Measurements from ENCODE around the gene TMEM217. TPM values are rescaled to one million over a fixed set of nuclear protein-coding genes. Genes with fewer than 3 reads are reported as not detected.

TMEM217 gene
- total and polyA plus RNA-seq, 2 of the 8 experiments (the other 6 are each of a cell fraction or from before 2014, with no cell fraction given), result 0.60 to 1.1 TPM

GRCh38 chr6:37202788-37203491, 55.0 kb downstream of the TMEM217 start:
- no peaks in the 10 kb centered on the region for H3K79me2 ChIP-seq (ENCODE audit: control insufficient read depth in 1 of 2, insufficient read depth in 2 of 2, low read length in 2 of 2)
- H3K4ac ChIP-seq (replicated peaks; ENCODE audit: insufficient read length, low read depth, low read length), result no peak overlapping the region
- no peak for FAIRE-seq
- no peak overlapping the region for H3K4me2 ChIP-seq (ENCODE audit: insufficient read depth in 1 of 2, low read depth in 2 of 2, low read length in 2 of 2)
- no peak overlapping the region for H3K4me3 ChIP-seq (ENCODE audit: extremely low read depth in 1 of 4, insufficient read depth in 2 of 4, low read depth in 3 of 4, low read length in 4 of 4)
- no peaks in the 10 kb centered on the region; a peak in 1 of 7 replicates for H3K4me1 ChIP-seq (replicated peaks in 1 of 4; ENCODE audit: control insufficient read depth in 3 of 4, insufficient read depth in 4 of 4, low read length in 3 of 4)
- H2BK5ac ChIP-seq (ENCODE audit: low read depth, low read length), result no peak overlapping the region
- peaks cover 5% of the 10 kb centered on the region; the same call in 1 of the 2 replicates for H3K23me2 ChIP-seq (ENCODE audit: low read depth, low read length)
- H3K9me3 ChIP-seq (ENCODE audit: insufficient read depth in 2 of 2, low read depth in 1 of 2, low read length in 1 of 2), result no peaks in the 10 kb centered on the region
- WGBS, 2 experiments (ENCODE audit: extremely low coverage in 1 of 2, insufficient coverage in 1 of 2, insufficient read length in 1 of 2, insufficient replicate concordance in 2 of 2, low coverage in 1 of 2, low lambda C conversion rate in 2 of 2, missing lambda C conversion rate in 1 of 2), result 91% methylated on average over 5 of the region's 7 CpGs; no CpG with 5 or more reads in 1 of the 2 experiments
- H3K14ac ChIP-seq (ENCODE audit: insufficient read length), result no peak overlapping the region
- ChIA-PET CTCF (ENCODE audit: partially characterized antibody) (interaction anchor here (17.6 to 34.9 kb wide), 2 partner anchors 150 to 180 kb away, joined by 363 to 866 read pairs; no protein-coding TSS in a partner anchor), POLR2A (ENCODE audit: partially characterized antibody) (interaction anchor here (1.0 kb wide), 1 partner anchor 98 kb away, joined by 3 read pairs; no protein-coding TSS in a partner anchor)
- peaks cover 0 to 2% of the 10 kb centered on the region in 2 experiments for H4K20me1 ChIP-seq (replicated peaks in 1 of 2; ENCODE audit: control insufficient read depth in 1 of 2, insufficient read depth in 2 of 2, low read length in 2 of 2)
- no peak overlapping the region for H4K91ac ChIP-seq (replicated peaks; ENCODE audit: insufficient read length, low read length)
- H3K18ac ChIP-seq (ENCODE audit: extremely low read depth, low read length), result no peak overlapping the region
- DNase-seq (ENCODE audit: low read depth in 1 of 2, low spot score in 2 of 2), result no peak
- H3K27me3 ChIP-seq (replicated peaks in 1 of 4; ENCODE audit: control insufficient read depth in 3 of 4, extremely low read depth in 1 of 4, insufficient read depth in 3 of 4, low read length in 3 of 4), result no peaks in the 10 kb centered on the region; a peak in 1 of 7 replicates
- no peak overlapping the region for H2BK15ac ChIP-seq (ENCODE audit: low read length)
- H3K27ac ChIP-seq (ENCODE audit: low read depth, low read length), result no peak overlapping the region
- H3K9ac ChIP-seq (replicated peaks in 1 of 4; ENCODE audit: extremely low read depth in 1 of 4, low read depth in 3 of 4, low read length in 3 of 4), result no peak overlapping the region
- H3K36me3 ChIP-seq (ENCODE audit: control insufficient read depth in 2 of 4, insufficient read depth in 4 of 4, low read length in 3 of 4), result no peaks in the 10 kb centered on the region
- H3K79me1 ChIP-seq (ENCODE audit: low read depth, low read length), result no peaks in the 10 kb centered on the region
- no peak overlapping the region for H2AK5ac ChIP-seq (ENCODE audit: low read depth, low read length)
- no peak overlapping the region for H3K23ac ChIP-seq (ENCODE audit: insufficient read length)
- no peak overlapping the region for H4K8ac ChIP-seq (ENCODE audit: extremely low read depth, insufficient read depth, low read length)
- no peak overlapping the region for H4K5ac ChIP-seq (ENCODE audit: insufficient read length, low read depth, low read length)
- H3K56ac ChIP-seq (replicated peaks; ENCODE audit: insufficient read length, low read depth, low read length), result no peak overlapping the region
- H2BK20ac ChIP-seq (ENCODE audit: low read length), result no peak overlapping the region
- H2BK12ac ChIP-seq (ENCODE audit: low read depth, low read length), result no peak overlapping the region
- H2AFZ ChIP-seq (ENCODE audit: low read length), result no peak overlapping the region
- H2BK120ac ChIP-seq (replicated peaks; ENCODE audit: low read depth, low read length), result no peak overlapping the region
- TF ChIP-seq TEAD4 (IDR thresholded peaks at IDR 0.05; ENCODE audit: low read depth, low read length) (no peak), EGR1 (IDR thresholded peaks at IDR 0.05; ENCODE audit: borderline replicate concordance, low read depth, low read length) (no peak), ATF2 (IDR thresholded peaks at IDR 0.05; ENCODE audit: low read length) (no peak), NANOG (IDR thresholded peaks at IDR 0.05; ENCODE audit: insufficient read depth, low read depth, low read length, poor library complexity, severe bottlenecking) (no peak), EZH2 (IDR thresholded peaks at IDR 0.05; ENCODE audit: low read depth, low read length, severe bottlenecking) (no peak), KDM1A (IDR thresholded peaks at IDR 0.05; ENCODE audit: borderline replicate concordance, low read length) (no peak), BRCA1 (IDR thresholded peaks at IDR 0.05; ENCODE audit: low read depth, low read length) (no peak), CEBPB (IDR thresholded peaks at IDR 0.05; ENCODE audit: low read depth, low read length) (no peak), CREB1 (IDR thresholded peaks at IDR 0.05) (no peak), GABPA (IDR thresholded peaks at IDR 0.05; ENCODE audit: borderline replicate concordance, insufficient read depth, low read length) (no peak), SIRT6 (IDR thresholded peaks at IDR 0.05; ENCODE audit: low read length) (no peak), SP2 (IDR thresholded peaks at IDR 0.05; ENCODE audit: low read length) (no peak)
